Kidney epithelial cell (primary cell): Measurements from ENCODE around the gene EVA1C. TPM values are rescaled to one million over a fixed set of nuclear protein-coding genes. Genes with fewer than 3 reads are reported as not detected.

Experiments
- DNase-seq: peaks from one replicate; pipeline ENCODE4 v3.0.0-alpha.2; 2010; ENCODE audit warnings: low read depth
- H3K27me3 ChIP-seq: 2 replicates; pipeline ENCODE4 v1.6.0; 2011; ENCODE audit warnings: low read length; ENCODE audit not compliant: control insufficient read depth, insufficient read depth
- H3K36me3 ChIP-seq: 2 replicates; pipeline ENCODE4 v1.5.1; 2011; ENCODE audit warnings: low read length; ENCODE audit not compliant: control insufficient read depth, insufficient read depth
- H3K4me3 ChIP-seq: 2 replicates; pipeline ENCODE4 v1.5.1; 2011; ENCODE audit warnings: low read depth, mild to moderate bottlenecking, control low read depth, low read length
- total RNA-seq: library from RNA; depleted of rRNA; stranded (reverse); fragments of >200 nt; gene quantifications from 2 replicates; pipeline ENCODE4 v1.2.3, GENCODE V29; 2015
- TF ChIP-seq, protein P1 (sequence below): IDR thresholded peaks from 2 replicates; pipeline ENCODE4 v1.5.1; 2011; ENCODE audit warnings: mild to moderate bottlenecking, moderate library complexity, low read length, control low read depth, inconsistent platforms; ENCODE audit not compliant: insufficient read depth, poor library complexity, severe bottlenecking

EVA1C gene
- total RNA-seq, 1 donor from 2014 or later, result 0.54 TPM

DNA sequence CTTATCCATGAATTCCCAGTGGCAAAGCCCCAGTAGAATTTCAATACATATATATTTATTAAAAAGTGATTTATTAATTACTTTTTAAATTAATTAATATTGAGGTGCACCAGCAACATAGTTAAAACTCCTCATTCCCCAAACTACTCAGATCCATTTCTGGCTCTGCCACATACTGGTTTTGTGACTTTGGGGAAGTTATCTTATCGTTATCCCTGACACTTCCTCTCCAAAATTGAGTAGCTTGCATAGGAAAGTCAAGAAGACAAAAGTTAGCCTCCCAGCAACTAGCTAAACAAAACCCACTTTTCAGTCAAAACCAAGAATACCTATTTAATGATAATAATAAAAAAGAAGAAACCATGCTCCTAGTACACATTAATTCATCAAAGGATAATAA, 136.9 kb downstream of the EVA1C start:
- no peaks in the 10 kb centered on the region for H3K27me3 ChIP-seq
- H3K4me3 ChIP-seq, result no peak overlapping the region
- TF ChIP-seq, protein P1, sequence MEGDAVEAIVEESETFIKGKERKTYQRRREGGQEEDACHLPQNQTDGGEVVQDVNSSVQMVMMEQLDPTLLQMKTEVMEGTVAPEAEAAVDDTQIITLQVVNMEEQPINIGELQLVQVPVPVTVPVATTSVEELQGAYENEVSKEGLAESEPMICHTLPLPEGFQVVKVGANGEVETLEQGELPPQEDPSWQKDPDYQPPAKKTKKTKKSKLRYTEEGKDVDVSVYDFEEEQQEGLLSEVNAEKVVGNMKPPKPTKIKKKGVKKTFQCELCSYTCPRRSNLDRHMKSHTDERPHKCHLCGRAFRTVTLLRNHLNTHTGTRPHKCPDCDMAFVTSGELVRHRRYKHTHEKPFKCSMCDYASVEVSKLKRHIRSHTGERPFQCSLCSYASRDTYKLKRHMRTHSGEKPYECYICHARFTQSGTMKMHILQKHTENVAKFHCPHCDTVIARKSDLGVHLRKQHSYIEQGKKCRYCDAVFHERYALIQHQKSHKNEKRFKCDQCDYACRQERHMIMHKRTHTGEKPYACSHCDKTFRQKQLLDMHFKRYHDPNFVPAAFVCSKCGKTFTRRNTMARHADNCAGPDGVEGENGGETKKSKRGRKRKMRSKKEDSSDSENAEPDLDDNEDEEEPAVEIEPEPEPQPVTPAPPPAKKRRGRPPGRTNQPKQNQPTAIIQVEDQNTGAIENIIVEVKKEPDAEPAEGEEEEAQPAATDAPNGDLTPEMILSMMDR, result no peak
- no peaks in the 10 kb centered on the region for H3K36me3 ChIP-seq
- DNase-seq, result no peak

DNA sequence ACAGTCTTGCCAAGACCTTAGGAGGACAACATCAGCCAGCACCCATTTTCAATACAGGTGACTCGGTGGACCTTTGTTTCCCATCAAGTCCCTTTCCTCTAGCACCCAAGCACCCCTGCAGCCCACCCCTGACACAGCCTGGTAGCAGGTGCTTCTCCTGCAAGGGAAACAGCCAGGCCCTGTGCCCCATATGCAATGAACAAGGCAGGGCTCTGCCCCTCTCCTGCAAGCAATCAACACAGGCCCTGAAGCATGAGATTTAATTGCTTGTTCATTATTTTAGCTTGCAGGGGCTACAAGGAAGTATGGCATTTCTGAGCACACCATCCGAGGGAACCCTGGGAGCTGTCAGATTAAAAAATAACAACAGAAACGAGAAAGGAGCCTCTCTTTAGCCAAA, 137.4 kb downstream of the EVA1C start:
- TF ChIP-seq, protein P1, result no peak
- no peak overlapping the region for H3K4me3 ChIP-seq
- no peak for DNase-seq
- no peaks in the 10 kb centered on the region for H3K27me3 ChIP-seq
- H3K36me3 ChIP-seq, result no peaks in the 10 kb centered on the region

DNA sequence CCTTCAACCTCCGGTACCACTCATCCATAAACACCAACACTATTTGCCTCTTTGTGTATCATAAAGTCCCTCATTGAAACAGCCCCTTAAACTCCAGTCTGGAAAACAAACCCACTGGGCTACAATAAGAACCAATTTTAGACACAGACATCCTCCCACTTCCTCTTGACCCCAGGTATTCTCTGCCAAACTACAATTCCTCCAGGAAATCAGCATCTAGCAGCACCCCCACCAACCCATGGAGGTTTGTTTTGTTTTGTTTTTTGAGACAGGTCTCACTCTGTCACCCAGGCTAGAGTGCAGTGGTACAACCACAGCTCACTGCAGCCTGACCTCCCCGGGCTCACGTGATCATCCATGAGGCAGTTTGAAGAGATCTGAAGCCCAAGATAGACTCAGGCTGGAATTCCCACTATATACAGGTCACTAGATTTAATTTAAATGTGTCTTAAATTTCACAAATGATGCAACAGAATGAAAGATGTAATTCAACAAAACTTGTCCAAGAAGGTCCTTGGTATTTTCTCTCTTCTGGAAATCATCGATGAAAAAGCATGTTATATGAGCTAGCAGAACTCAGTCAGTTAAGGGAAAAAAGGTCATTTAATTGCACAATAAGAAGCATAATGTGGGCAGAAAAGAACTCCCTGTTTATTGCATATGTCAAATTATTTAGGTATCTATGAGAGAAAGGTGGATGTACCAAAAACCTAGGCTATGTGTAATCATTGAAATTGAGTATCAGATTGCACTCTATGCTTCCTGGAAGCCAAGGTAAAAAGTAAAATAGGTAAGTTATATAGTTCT, 142.5 kb downstream of the EVA1C start:
- no peak for DNase-seq
- no peaks in the 10 kb centered on the region for H3K36me3 ChIP-seq
- no peaks in the 10 kb centered on the region for H3K27me3 ChIP-seq
- TF ChIP-seq, protein P1, result no peak
- no peak overlapping the region for H3K4me3 ChIP-seq

DNA sequence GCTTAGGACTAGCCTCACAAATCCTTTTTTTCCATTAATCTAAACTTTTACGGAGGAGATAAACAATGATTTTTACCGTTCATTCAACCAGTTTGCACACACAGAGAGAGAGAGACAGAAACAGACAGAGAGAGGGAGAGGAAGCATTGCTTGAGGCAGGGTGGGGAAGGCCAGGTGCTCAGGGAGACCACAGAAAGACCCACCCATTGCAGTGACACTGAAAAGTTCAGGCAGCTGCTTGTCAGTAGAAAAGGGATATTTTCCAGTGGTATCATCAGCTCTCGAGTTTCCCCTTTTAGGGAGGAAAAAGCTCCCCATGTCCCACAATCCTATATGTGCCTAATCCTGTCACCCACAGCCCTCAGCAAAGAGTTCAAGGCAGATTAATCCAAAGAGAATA, 145.6 kb downstream of the EVA1C start:
- TF ChIP-seq, protein P1, result no peak
- no peaks in the 10 kb centered on the region for H3K27me3 ChIP-seq
- H3K36me3 ChIP-seq, result no peaks in the 10 kb centered on the region
- DNase-seq, result no peak
- H3K4me3 ChIP-seq, result no peak overlapping the region

DNA sequence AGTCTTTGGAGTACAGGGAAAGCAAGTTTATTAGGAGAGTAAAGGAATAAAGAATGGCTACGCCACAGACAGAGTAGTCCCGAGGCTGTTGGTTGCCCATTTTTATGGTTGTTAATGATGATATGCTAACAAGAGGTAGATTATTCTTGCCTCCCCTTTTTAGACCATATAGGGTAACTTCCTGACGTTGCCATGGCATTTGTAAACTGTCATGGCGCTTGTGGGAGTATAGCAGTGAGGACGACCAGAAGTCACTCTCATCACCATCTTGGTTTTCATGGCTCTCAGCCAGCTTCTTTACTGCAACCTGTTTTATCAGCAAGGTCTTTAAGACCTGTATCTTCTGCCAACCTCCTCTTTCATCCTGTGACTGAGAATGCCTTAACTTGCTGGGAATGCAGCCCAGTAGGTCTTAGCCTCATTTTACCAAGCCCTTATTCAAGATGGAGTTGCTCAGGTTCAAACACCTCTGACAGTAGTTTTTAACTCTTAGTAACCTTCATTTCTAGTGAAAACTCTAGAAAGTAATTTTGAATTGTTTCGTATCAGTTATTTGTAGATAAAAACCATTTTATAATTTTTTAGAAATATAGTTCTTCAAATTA, 146.6 kb downstream of the EVA1C start:
- DNase-seq, result no peak
- no peaks in the 10 kb centered on the region for H3K27me3 ChIP-seq
- H3K4me3 ChIP-seq, result no peak overlapping the region
- TF ChIP-seq, protein P1, result no peak
- no peaks in the 10 kb centered on the region for H3K36me3 ChIP-seq
